AG09319 (cell line): ENCODE data around the gene LENG9.

Source experiments
- DNase-seq: peaks from one replicate; pipeline ENCODE4 v3.0.0-alpha.2; 2010; ENCODE audit warnings: low read depth; ENCODE audit errors: extremely low read depth
- CTCF ChIP-seq: IDR thresholded peaks from 2 replicates; pipeline ENCODE4 v1.5.1; 2011; ENCODE audit warnings: low read depth, mild to moderate bottlenecking, inconsistent platforms, low read length, moderate library complexity

Gene LENG9

DNA sequence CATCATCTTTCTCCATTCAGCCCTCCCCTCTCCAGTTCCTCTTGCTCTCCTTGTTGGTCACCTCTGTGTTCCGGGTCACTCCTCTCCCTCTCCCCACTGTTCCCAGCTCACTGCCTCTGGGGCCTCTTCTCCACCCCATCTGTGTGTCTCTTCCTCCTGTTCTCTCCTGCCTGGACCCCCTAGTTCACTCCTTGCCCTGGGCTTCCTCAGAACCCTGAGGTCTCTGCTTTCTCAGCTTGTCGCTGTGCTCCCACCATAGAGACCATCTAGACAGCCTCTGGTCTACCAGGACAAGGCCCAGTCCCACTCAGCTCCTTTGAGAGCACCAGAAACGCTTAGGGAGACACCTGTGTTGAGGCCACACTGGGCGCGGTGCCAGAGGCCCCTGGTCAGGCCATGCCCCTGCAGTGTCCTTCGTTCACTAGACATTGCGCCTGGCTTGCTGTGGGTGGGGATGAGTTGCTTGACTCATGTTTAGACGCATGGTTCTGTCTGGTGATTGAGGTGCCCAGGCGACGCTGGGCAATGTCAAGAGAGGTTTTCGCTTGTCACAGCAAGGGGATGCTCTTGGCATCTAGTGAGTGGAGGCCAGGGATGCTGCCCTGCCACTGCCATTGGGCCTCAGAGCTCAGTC lies 4.8 kb downstream of the LENG9 start:
- TF ChIP-seq CTCF, result no peak
- no peak for DNase-seq

DNA sequence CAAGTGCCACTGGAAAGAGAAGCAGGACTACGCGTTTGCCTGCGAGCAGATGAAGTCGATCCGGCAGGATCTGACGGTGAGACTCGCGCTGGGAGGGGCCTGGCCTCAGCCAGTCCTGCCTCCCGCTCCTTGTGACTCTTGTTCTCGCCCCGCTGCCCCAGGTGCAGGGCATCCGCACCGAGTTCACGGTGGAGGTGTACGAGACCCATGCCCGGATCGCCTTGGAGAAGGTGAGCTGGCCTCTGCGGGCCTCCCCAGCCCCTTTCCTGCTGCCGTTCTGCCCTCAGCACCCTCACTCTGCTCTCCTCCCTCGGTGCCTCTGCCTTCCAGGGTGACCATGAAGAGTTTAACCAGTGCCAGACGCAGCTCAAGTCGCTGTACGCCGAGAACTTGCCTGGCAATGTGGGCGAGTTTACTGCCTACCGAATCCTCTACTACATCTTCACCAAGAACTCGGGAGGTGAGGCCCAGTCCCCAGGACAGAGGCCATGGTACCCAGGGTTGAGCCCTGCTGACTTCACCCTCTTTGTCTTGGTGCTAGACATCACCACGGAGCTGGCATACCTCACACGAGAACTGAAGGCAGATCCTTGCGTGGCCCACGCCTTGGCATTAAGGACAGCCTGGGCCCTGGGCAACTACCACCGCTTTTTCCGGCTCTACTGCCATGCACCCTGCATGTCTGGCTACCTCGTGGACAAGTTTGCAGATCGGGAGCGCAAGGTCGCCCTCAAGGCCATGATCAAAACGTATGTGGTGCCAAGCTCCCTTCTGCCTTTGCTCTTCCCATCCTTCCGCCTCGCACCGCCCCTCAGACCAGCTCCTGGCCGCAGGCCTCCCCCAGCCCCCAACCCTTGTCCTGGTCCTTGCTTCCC lies 5.6 kb downstream of the LENG9 start:
- no peak for TF ChIP-seq CTCF
- no peak for DNase-seq

GRCh38 chr19:54456423-54457373 lies 6.9 kb downstream of the LENG9 start:
- no peak for DNase-seq
- TF ChIP-seq CTCF, result no peak

DNA sequence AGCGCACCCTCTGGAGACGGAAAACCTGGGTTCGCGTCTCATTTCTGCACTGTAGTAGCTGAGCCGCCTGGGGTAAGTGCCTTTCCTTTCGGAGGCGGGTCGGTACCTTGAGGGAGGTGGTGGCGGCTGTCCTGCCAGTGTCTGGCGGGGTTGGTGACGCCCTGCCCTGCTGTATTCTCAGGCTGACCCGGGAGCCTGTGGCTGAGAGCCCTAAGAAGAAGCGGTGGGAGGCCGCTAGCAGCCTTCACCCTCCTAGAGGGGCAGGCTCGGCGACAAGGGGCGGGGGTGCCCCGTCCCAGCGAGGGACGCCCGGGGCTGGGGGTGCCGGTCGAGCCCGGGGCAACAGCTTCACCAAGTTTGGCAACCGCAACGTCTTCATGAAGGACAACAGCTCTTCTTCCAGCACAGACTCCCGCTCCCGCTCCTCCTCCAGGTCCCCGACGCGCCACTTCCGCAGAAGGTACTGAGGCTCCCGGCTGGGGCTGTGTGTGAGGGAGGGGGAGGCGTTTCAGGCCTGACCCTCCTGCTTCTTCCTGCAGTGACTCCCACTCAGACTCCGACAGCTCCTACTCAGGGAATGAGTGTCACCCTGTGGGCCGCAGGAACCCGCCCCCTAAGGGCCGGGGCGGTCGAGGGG lies 7.7 kb downstream of the LENG9 start:
- no peak for TF ChIP-seq CTCF
- DNase-seq, result no peak

DNA sequence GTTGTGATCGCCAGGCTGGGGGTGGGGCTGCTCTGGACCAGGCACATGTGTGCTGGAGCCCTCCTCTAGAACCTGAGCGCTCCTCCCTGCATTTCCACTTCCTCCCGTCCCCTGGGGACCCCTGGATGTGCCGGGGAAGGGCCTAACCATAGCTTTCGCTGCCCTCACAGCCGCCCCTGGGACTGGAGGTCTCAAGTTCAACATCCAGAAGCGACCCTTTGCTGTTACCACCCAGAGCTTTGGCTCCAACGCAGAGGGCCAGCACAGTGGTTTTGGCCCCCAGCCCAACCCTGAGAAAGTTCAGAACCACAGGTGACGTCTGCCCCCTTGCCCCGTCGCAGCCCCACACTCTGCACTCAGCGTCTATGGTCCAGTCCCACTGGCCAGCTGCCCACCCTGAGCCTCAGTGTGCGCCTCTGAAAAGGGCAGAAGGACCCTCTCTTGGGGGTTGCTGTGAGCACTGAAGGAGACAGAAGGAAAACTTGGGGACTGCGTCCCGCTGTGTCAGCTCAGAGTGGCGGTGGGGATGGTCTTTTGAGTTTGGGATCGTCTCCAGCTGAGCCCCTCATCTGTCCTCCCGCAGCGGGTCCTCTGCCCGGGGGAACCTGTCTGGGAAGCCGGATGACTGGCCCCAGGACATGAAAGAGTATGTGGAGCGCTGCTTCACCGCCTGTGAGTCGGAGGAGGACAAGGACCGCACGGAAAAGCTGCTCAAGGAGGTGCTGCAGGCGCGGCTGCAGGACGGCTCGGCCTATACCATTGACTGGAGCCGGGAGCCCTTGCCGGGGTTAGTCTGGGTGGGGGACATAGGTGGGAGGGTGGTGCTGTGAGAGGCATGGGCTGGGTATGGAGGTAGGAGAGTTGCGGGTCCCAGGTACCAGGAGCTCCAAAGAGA lies 8.6 kb downstream of the LENG9 start:
- no peak for DNase-seq
- no peak for TF ChIP-seq CTCF
